Liver (tissue), 9 donors: Measurements from ENCODE around the gene CX3CL1. TPM values are rescaled to one million over a fixed set of nuclear protein-coding genes. Genes with fewer than 3 reads are reported as not detected.

Source experiments
- DNase-seq: peaks from one replicate; pipeline ENCODE4 v3.0.0-alpha.2; 2017; ENCODE audit warnings: low spot score
- H3K27ac ChIP-seq, 2 donors: one replicate each; pipeline ENCODE4 v1.7.0; 2013; ENCODE audit warnings: inconsistent platforms in 2 of 2, low read length in 2 of 2, control low read depth in 1 of 2, low read depth in 1 of 2, mild to moderate bottlenecking in 1 of 2
- H3K27me3 ChIP-seq, 4 donors: one replicate each; pipeline versions ENCODE4 v1.6.1 to v1.7.0; 2013; ENCODE audit warnings: low read length in 3 of 4, inconsistent platforms in 1 of 4, mild to moderate bottlenecking in 1 of 4, moderate library complexity in 1 of 4; ENCODE audit not compliant: control insufficient read depth in 4 of 4, insufficient read depth in 4 of 4
- H3K36me3 ChIP-seq, 4 donors: one replicate each; pipeline versions ENCODE4 v1.6.1 to v1.7.0; 2013; ENCODE audit warnings: low read length in 3 of 4, mild to moderate bottlenecking in 3 of 4, low read depth in 1 of 4, moderate library complexity in 1 of 4; ENCODE audit not compliant: control insufficient read depth in 4 of 4, insufficient read depth in 3 of 4
- H3K4me1 ChIP-seq, 4 donors: one replicate each; pipeline versions ENCODE4 v1.6.1 to v1.7.0; 2013; ENCODE audit warnings: low read length in 3 of 4, mild to moderate bottlenecking in 3 of 4, moderate library complexity in 1 of 4; ENCODE audit not compliant: control insufficient read depth in 4 of 4, insufficient read depth in 4 of 4
- H3K4me3 ChIP-seq, 3 donors: one replicate each; pipeline versions ENCODE4 v1.6.1 to v1.7.0; 2013; ENCODE audit warnings: low read length in 3 of 3, control low read depth in 1 of 3, low read depth in 1 of 3, mild to moderate bottlenecking in 1 of 3
- H3K9ac ChIP-seq, 2 donors: one replicate each; pipeline ENCODE4 v1.7.0; 2013; ENCODE audit warnings: low read length in 2 of 2, mild to moderate bottlenecking in 2 of 2, moderate library complexity in 2 of 2, control low read depth in 1 of 2, low read depth in 1 of 2
- H3K9me3 ChIP-seq, 4 donors: one replicate each; pipeline versions ENCODE4 v1.6.1 to v1.7.0; 2013; ENCODE audit warnings: low read length in 3 of 4; ENCODE audit not compliant: control insufficient read depth in 4 of 4
- ATF3 ChIP-seq: IDR thresholded peaks from 2 replicates; pipeline ENCODE4 v1.6.1; 2016; ENCODE audit warnings: antibody characterized with exemption
- EGR1 ChIP-seq, 2 donors: IDR thresholded peaks; 2 replicates each; pipeline ENCODE4 v1.6.1; 2016 to 2018; ENCODE audit warnings: antibody characterized with exemption in 2 of 2, low read depth in 2 of 2
- FOXA1 ChIP-seq: IDR thresholded peaks from 2 replicates; pipeline ENCODE4 v1.6.1; 2016; ENCODE audit warnings: antibody characterized with exemption
- FOXA2 ChIP-seq: IDR thresholded peaks from 2 replicates; pipeline ENCODE4 v1.6.1; 2016; ENCODE audit warnings: antibody characterized with exemption
- GABPA ChIP-seq, 2 donors: IDR thresholded peaks in 1 of 2; conservative IDR thresholded peaks in 1 of 2; 2 replicates each; pipeline ENCODE4 v1.6.1; 2016; ENCODE audit warnings: antibody characterized with exemption in 2 of 2, mild to moderate bottlenecking in 1 of 2, moderate library complexity in 1 of 2
- MAX ChIP-seq: IDR thresholded peaks from 2 replicates; pipeline ENCODE4 v1.6.1; 2016; ENCODE audit warnings: antibody characterized with exemption
- NR2F2 ChIP-seq: IDR thresholded peaks from 2 replicates; pipeline ENCODE4 v1.6.1; 2016; ENCODE audit warnings: antibody characterized with exemption
- REST ChIP-seq: IDR thresholded peaks from 2 replicates; pipeline ENCODE4 v1.6.1; 2016; ENCODE audit warnings: antibody characterized with exemption, mild to moderate bottlenecking
- RXRA ChIP-seq, 2 donors: IDR thresholded peaks; 2 replicates each; pipeline ENCODE4 v1.6.1; 2017 to 2018; ENCODE audit warnings: antibody characterized with exemption in 2 of 2, mild to moderate bottlenecking in 1 of 2
- SP1 ChIP-seq: IDR thresholded peaks from 2 replicates; pipeline ENCODE4 v1.6.1; 2018; ENCODE audit warnings: antibody characterized with exemption, mild to moderate bottlenecking
- TAF1 ChIP-seq: conservative IDR thresholded peaks from 2 replicates; pipeline ENCODE4 v1.6.1; 2016; ENCODE audit warnings: antibody characterized with exemption, mild to moderate bottlenecking
- YY1 ChIP-seq: IDR thresholded peaks from 2 replicates; pipeline ENCODE4 v1.6.1; 2016; ENCODE audit warnings: antibody characterized with exemption, mild to moderate bottlenecking
- WGBS: extraction: QIAGEN DNeasy Blood & Tissue Kit; methylation state at CpG from one replicate; pipeline ENCODE4 v1.1.7; 2013; 5-methylcytosine and 5-hydroxymethylcytosine counted together
- polyA plus RNA-seq, 2 donors: library from polyadenylated mRNA; stranded (reverse) in 1 of 2; unstranded in 1 of 2; fragments of 200-250 nt in 1 of 2; fragments of >200 nt in 1 of 2; fragmentation: Nextera tagmentation in 1 of 2; extraction: Ambion mirVana in 1 of 2; gene quantifications; one replicate each; pipeline versions ENCODE4 v1.2.1 to v1.2.3, GENCODE V29; 2013 to 2015
- total RNA-seq, 2 donors: library from RNA; depleted of rRNA; stranded (reverse); fragments of >200 nt; gene quantifications; one replicate each; pipeline ENCODE4 v1.2.3, GENCODE V29; 2014
- donor health status: healthy.
- donor health status: healthy.
- donor health status: healthy.
- donor health status: healthy.
- donor health status: healthy.

CX3CL1 gene
- total and polyA plus RNA-seq, 4 donors, result 2.5 to 5.9 (median 5.1) TPM

- H3K36me3 ChIP-seq, result peaks cover 0 to 10% (median 7%) of the 10 kb centered on the region in 4 donors
- TF ChIP-seq FOXA2 (no peak), YY1 (no peak), FOXA1 (no peak), RXRA (IDR thresholded peaks at IDR 0.05) (no peak), SP1 (no peak), EGR1 (IDR thresholded peaks at IDR 0.05; ENCODE audit: low read depth in 2 of 2) (no peak), GABPA (IDR thresholded peaks at IDR 0.05 in 1 of 2, conservative IDR thresholded peaks at IDR 0.05 in 1 of 2) (no peak), MAX (no peak), ATF3 (no peak), TAF1 (no peak), REST (no peak), NR2F2 (no peak)
- no peaks in the 10 kb centered on the region for H3K27me3 ChIP-seq
- WGBS, result 87% methylated on average over 5 of the region's 5 CpGs
- DNase-seq, result no peak
- no peak overlapping the region for H3K9ac ChIP-seq
- H3K27ac ChIP-seq, result no peak overlapping the region
- H3K4me3 ChIP-seq, result no peak overlapping the region
- H3K4me1 ChIP-seq, result no peaks in the 10 kb centered on the region
- no peaks in the 10 kb centered on the region for H3K9me3 ChIP-seq
Observed at GRCh38 chr16:57386381-57386951, 14.2 kb downstream of the CX3CL1 start.

GRCh38 chr16:57387598-57388354 lies 15.5 kb downstream of the CX3CL1 start:
- H3K9ac ChIP-seq, result no peak overlapping the region
- no peaks in the 10 kb centered on the region for H3K9me3 ChIP-seq
- H3K27me3 ChIP-seq, result no peaks in the 10 kb centered on the region
- H3K4me1 ChIP-seq, result no peaks in the 10 kb centered on the region
- no peaks in the 10 kb centered on the region for H3K36me3 ChIP-seq
- no peak for TF ChIP-seq REST
- no peak for TF ChIP-seq ATF3
- TF ChIP-seq YY1, result no peak
- WGBS, result 88% methylated on average over 3 of the region's 3 CpGs
- no peak overlapping the region for H3K27ac ChIP-seq
- no peak for DNase-seq
- H3K4me3 ChIP-seq, result no peak overlapping the region
